ENCODE results near the gene AKT2.

Gene AKT2

DNA sequence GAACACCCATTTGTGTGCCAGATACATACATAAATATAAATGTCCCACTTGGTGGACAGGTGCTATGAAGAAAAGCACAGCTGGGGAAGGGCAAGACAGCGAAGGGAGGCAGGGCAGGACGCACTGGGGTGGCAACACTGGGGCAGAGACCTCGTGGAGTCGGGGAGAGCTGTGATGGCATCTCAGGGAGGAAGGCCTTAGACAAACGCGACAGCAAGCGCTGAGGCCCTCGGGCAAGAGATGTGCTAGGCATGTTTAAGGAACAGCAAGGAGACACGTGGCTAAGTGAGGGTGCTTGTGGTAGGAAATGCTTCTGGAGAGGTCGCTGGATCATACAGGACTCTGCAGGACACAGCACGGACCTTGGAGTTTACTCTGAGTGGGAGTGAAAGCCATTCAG, 35.4 kb downstream of the AKT2 start:
- TF ChIP-seq, protein P1, sequence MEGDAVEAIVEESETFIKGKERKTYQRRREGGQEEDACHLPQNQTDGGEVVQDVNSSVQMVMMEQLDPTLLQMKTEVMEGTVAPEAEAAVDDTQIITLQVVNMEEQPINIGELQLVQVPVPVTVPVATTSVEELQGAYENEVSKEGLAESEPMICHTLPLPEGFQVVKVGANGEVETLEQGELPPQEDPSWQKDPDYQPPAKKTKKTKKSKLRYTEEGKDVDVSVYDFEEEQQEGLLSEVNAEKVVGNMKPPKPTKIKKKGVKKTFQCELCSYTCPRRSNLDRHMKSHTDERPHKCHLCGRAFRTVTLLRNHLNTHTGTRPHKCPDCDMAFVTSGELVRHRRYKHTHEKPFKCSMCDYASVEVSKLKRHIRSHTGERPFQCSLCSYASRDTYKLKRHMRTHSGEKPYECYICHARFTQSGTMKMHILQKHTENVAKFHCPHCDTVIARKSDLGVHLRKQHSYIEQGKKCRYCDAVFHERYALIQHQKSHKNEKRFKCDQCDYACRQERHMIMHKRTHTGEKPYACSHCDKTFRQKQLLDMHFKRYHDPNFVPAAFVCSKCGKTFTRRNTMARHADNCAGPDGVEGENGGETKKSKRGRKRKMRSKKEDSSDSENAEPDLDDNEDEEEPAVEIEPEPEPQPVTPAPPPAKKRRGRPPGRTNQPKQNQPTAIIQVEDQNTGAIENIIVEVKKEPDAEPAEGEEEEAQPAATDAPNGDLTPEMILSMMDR (IDR thresholded peaks at IDR 0.05) = no peak
- no peak for TF ChIP-seq ZFX (IDR thresholded peaks at IDR 0.05; ENCODE audit: borderline replicate concordance)
- H3K27ac ChIP-seq = peak overlapping the region; percentile 51

DNA sequence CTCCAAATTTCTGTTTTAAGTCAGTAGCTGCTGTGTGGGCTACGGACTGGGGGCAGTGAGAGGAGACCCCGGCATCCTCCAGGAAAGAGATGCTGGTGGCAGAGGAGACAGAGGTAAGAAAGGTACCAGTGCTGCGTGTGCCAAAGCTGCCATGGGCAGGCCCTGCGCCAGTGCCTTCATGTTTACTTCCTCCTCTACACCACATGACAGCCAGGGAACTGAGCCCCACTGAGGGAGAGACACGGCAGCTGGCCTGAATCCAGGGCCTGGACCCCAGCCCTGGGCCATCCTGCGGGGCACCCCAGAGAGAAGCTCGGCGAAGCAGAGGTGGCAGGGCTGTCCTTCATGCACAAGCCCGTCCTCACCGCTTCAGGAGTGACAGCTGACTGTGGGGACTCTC, 35.9 kb downstream of the AKT2 start:
- TF ChIP-seq, protein P1 (IDR thresholded peaks at IDR 0.05) = no peak

DNA sequence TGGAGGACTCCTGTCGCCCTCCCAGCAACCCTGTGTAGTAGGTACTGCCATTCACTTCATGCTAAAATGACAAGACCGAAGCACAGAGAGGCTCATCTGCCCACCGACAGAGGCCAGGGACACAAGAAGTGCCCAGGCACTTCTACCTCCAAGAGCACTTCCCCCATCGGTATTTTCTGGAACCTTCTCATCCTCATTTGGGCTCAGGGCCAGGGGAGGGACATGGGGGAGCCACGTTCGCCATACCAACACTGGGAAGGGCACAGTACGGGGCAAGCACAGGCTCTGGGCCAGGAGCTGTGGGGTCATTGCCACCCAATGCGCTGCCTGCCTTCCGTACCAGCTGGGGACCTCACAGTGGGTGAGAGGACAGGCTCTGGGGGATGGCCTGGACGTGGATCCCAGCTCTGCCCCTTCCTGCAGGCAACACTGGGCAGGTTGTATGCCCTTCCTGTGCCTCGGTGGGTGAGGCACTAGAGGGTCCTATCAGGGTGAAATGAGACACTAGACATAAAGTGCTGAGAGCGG, 37.3 kb downstream of the AKT2 start:
- no peak overlapping the region for H3K27ac ChIP-seq

More for the DNA sequence above, 35.9 kb downstream of the AKT2 start:
- peak overlapping the region; percentile 51 for H3K27ac ChIP-seq

DNA sequence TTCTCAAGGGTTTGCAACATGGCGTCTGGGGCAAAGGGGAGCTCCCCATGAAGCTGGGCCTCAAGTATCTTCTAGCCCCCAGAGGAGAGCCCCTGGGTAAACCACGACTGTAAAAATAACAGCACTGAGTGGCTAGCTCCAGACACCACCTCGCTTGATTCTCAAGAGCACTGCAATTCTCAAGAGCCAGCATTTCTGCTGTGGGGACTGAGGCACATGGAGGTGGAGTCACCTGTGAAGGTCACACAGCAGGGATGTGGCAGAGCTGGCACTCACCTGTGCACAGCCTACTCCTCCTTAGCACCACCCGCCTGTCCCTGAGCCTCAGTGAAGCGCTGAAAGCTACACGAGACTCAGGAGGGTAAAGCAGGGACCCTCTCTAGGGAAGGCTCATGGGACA, 38.0 kb downstream of the AKT2 start:
- TF ChIP-seq ZFX (IDR thresholded peaks at IDR 0.05; ENCODE audit: borderline replicate concordance) = no peak
- TF ChIP-seq, protein P1 (IDR thresholded peaks at IDR 0.05) = no peak
- H3K27ac ChIP-seq = no peak overlapping the region

More for the DNA sequence above, 37.3 kb downstream of the AKT2 start:
- no peak for TF ChIP-seq ZFX (IDR thresholded peaks at IDR 0.05; ENCODE audit: borderline replicate concordance)
- TF ChIP-seq, protein P1 (IDR thresholded peaks at IDR 0.05) = no peak

DNA sequence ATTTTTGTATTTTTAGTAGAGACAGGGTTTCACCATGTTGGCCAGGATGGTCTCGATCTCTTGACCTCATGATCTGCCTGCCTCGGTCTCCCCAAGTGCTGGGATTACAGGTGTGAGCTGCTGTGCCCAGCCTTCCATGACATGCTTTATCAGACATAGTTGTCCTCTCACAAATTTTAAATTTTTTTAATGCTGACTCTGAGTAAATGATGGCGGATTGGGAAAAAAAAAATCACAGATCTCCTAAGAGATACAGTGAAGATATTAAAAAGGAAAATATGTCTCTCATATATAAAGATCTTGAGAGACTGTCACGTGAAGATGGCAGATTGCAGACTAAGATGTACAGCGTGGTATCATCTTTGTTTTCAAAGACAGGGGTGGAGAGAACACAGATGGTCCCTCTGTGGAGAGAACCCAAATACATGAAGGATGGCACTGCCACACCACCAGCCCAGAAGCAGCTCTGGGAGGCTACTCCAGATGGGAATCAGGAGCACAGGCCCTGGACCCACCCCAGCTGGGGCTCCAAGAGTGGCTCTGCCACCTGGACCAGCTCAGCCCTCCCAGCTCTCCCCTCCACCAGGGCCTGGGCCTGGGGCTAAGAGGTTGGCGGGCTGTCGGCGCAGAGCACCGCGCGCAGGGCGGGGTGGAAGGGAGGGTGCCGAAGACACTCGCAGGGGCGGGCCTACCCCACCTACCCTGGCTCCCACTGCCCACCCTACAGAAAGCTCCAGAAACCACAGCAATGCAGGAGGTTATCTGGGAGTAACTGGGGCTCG, 38.7 kb downstream of the AKT2 start:
- TF ChIP-seq ZFX (IDR thresholded peaks at IDR 0.05; ENCODE audit: borderline replicate concordance) = no peak
- TF ChIP-seq, protein P1 (IDR thresholded peaks at IDR 0.05) = no peak
- H3K27ac ChIP-seq = no peak overlapping the region

DNA sequence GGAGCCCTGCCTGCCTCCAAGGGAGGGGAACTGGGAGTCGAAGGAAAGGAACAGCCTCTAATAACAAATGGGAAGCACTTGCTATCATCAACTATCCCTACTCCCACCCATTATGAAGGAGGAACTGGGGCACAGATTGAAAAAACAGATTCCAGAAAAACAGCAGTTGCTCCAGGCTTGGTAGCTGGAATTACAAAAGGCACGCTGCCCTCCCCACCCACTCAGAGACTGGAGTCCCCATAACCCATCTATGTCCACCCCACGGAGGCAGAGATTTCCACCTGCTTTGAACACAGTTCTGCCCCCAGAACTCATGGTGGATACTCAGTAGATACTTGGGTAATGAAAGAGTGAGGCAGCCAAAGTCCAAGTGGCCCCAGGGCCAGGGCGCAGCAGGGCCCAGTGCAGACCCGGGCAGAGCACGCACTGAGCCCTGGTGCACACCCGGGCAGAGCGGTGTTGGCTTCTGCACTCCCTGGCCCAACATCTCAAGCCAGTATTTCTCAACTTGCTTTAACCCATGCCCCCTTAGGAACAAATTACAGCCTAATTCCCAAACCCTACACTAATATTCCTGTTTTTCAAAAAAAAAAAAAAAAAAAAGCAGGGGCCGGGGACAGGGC, 39.5 kb downstream of the AKT2 start:
- TF ChIP-seq, protein P1 (IDR thresholded peaks at IDR 0.05) = no peak
- no peak for TF ChIP-seq ZFX (IDR thresholded peaks at IDR 0.05; ENCODE audit: borderline replicate concordance)
- H3K27ac ChIP-seq = no peak overlapping the region

Measured in 22Rv1 (cell line).